ENCODE results near the gene HBA2. TPM values are rescaled to one million over a fixed set of nuclear protein-coding genes. Genes with fewer than 3 reads are reported as not detected.
A peak's percentile ranks its signal among the peaks of the same experiment; 100 is the strongest.
"Not testable (repeated sequence)": the region's sequence is repeated elsewhere in the genome, so short reads cannot be mapped to it uniquely, and the experiment has no call there.

HBA2 gene
- total RNA-seq, 2 donors from 2014 or later = not detected

DNA sequence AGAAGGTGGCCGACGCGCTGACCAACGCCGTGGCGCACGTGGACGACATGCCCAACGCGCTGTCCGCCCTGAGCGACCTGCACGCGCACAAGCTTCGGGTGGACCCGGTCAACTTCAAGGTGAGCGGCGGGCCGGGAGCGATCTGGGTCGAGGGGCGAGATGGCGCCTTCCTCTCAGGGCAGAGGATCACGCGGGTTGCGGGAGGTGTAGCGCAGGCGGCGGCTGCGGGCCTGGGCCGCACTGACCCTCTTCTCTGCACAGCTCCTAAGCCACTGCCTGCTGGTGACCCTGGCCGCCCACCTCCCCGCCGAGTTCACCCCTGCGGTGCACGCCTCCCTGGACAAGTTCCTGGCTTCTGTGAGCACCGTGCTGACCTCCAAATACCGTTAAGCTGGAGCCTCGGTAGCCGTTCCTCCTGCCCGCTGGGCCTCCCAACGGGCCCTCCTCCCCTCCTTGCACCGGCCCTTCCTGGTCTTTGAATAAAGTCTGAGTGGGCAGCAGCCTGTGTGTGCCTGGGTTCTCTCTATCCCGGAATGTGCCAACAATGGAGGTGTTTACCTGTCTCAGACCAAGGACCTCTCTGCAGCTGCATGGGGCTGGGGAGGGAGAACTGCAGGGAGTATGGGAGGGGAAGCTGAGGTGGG, 657 bp downstream of the HBA2 start:
- not testable (repeated sequence) for H3K9me3 Mint-ChIP-seq; H3K27ac Mint-ChIP-seq; DNase-seq; H3K36me3 Mint-ChIP-seq (ENCODE audit: insufficient read depth in 2 of 2); H3K4me1 Mint-ChIP-seq (ENCODE audit: low read depth); ATAC-seq (replicated peaks in 1 of 2)
- Mint-ChIP-seq H3K27me3 (ENCODE audit: low read depth) (peaks cover 74% of the 10 kb centered on the region), H3K4me3 (peak overlapping the region; percentile 38 to 73)

DNA sequence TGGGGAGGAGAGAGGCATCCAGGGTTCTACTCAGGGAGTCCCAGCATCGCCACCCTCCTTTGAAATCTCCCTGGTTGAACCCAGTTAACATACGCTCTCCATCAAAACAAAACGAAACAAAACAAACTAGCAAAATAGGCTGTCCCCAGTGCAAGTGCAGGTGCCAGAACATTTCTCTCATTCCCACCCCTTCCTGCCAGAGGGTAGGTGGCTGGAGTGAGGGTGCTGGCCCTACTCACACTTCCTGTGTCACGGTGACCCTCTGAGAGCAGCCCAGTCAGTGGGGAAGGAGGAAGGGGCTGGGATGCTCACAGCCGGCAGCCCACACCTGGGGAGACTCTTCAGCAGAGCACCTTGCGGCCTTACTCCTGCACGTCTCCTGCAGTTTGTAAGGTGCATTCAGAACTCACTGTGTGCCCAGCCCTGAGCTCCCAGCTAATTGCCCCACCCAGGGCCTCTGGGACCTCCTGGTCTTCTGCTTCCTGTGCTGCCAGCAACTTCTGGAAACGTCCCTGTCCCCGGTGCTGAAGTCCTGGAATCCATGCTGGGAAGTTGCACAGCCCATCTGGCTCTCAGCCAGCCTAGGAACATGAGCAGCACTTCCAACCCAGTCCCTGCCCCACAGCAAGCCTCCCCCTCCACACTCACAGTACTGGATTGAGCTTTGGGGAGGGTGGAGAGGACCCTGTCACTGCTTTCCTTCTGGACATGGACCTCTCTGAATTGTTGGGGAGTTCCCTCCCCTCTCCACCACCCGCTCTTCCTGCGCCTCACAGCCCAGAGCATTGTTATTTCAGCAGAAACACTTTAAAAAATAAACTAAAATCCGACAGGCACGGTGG, 1.5 kb downstream of the HBA2 start:
- H3K9me3 Mint-ChIP-seq; DNase-seq; H3K27ac Mint-ChIP-seq; ATAC-seq (replicated peaks in 1 of 2); H3K36me3 Mint-ChIP-seq (ENCODE audit: insufficient read depth in 2 of 2); H3K4me1 Mint-ChIP-seq (ENCODE audit: low read depth): not testable (repeated sequence)
- peak overlapping the region in 1 of 2 donors; percentile 8 for H3K4me3 Mint-ChIP-seq
- H3K27me3 Mint-ChIP-seq (ENCODE audit: low read depth) = peaks cover 73% of the 10 kb centered on the region

DNA sequence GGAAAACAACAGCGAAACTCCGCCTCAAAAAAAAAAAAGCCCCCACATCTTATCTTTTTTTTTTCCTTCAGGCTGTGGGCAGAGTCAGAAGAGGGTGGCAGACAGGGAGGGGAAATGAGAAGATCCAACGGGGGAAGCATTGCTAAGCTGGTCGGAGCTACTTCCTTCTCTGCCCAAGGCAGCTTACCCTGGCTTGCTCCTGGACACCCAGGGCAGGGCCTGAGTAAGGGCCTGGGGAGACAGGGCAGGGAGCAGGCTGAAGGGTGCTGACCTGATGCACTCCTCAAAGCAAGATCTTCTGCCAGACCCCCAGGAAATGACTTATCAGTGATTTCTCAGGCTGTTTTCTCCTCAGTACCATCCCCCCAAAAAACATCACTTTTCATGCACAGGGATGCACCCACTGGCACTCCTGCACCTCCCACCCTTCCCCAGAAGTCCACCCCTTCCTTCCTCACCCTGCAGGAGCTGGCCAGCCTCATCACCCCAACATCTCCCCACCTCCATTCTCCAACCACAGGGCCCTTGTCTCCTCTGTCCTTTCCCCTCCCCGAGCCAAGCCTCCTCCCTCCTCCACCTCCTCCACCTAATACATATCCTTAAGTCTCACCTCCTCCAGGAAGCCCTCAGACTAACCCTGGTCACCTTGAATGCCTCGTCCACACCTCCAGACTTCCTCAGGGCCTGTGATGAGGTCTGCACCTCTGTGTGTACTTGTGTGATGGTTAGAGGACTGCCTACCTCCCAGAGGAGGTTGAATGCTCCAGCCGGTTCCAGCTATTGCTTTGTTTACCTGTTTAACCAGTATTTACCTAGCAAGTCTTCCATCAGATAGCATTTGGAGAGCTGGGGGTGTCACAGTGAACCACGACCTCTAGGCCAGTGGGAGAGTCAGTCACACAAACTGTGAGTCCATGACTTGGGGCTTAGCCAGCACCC, 2.6 kb downstream of the HBA2 start:
- H3K9me3 Mint-ChIP-seq = no peaks in the 10 kb centered on the region

DNA sequence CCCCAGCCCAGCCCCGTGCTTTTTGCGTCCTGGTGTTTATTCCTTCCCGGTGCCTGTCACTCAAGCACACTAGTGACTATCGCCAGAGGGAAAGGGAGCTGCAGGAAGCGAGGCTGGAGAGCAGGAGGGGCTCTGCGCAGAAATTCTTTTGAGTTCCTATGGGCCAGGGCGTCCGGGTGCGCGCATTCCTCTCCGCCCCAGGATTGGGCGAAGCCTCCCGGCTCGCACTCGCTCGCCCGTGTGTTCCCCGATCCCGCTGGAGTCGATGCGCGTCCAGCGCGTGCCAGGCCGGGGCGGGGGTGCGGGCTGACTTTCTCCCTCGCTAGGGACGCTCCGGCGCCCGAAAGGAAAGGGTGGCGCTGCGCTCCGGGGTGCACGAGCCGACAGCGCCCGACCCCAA, 3.3 kb downstream of the HBA2 start:
- not testable (repeated sequence) for DNase-seq; H3K9me3 Mint-ChIP-seq; H3K4me1 Mint-ChIP-seq (ENCODE audit: low read depth); H3K36me3 Mint-ChIP-seq (ENCODE audit: insufficient read depth in 2 of 2); H3K27ac Mint-ChIP-seq
- ATAC-seq (replicated peaks in 1 of 2) = peak in 1 of 2 donors; percentile 1
- H3K27me3 Mint-ChIP-seq (ENCODE audit: low read depth) = peaks cover 58% of the 10 kb centered on the region
- H3K4me3 Mint-ChIP-seq = peak overlapping the region in 1 of 2 donors; percentile 54

More for the DNA sequence above, 2.6 kb downstream of the HBA2 start:
- H3K36me3 Mint-ChIP-seq (ENCODE audit: insufficient read depth in 2 of 2) = no peaks in the 10 kb centered on the region
- DNase-seq = no peak
- peaks cover 6% of the 10 kb centered on the region for H3K4me1 Mint-ChIP-seq (ENCODE audit: low read depth)
- H3K4me3 Mint-ChIP-seq = peak overlapping the region in 1 of 2 donors; percentile 12
- peaks cover 66% of the 10 kb centered on the region for H3K27me3 Mint-ChIP-seq (ENCODE audit: low read depth)
- ATAC-seq (replicated peaks in 1 of 2) = no peak
- no peak overlapping the region for H3K27ac Mint-ChIP-seq

DNA sequence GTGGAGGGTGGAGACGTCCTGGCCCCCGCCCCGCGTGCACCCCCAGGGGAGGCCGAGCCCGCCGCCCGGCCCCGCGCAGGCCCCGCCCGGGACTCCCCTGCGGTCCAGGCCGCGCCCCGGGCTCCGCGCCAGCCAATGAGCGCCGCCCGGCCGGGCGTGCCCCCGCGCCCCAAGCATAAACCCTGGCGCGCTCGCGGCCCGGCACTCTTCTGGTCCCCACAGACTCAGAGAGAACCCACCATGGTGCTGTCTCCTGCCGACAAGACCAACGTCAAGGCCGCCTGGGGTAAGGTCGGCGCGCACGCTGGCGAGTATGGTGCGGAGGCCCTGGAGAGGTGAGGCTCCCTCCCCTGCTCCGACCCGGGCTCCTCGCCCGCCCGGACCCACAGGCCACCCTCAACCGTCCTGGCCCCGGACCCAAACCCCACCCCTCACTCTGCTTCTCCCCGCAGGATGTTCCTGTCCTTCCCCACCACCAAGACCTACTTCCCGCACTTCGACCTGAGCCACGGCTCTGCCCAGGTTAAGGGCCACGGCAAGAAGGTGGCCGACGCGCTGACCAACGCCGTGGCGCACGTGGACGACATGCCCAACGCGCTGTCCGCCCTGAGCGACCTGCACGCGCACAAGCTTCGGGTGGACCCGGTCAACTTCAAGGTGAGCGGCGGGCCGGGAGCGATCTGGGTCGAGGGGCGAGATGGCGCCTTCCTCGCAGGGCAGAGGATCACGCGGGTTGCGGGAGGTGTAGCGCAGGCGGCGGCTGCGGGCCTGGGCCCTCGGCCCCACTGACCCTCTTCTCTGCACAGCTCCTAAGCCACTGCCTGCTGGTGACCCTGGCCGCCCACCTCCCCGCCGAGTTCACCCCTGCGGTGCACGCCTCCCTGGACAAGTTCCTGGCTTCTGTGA, 4.1 kb downstream of the HBA2 start, which contains the start of gene HBA1:
HBA1 (plus strand) TSS at position 204 of the 906 bp plus-strand sequence; CDS start at position 241, 37 bp downstream.
- H3K4me1 Mint-ChIP-seq (ENCODE audit: low read depth); DNase-seq: not testable (repeated sequence)

DNA sequence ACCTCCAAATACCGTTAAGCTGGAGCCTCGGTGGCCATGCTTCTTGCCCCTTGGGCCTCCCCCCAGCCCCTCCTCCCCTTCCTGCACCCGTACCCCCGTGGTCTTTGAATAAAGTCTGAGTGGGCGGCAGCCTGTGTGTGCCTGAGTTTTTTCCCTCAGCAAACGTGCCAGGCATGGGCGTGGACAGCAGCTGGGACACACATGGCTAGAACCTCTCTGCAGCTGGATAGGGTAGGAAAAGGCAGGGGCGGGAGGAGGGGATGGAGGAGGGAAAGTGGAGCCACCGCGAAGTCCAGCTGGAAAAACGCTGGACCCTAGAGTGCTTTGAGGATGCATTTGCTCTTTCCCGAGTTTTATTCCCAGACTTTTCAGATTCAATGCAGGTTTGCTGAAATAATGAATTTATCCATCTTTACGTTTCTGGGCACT, 4.7 kb downstream of the HBA2 start:
- H3K27me3 Mint-ChIP-seq (ENCODE audit: low read depth) = peaks cover 50% of the 10 kb centered on the region
- H3K4me1 Mint-ChIP-seq (ENCODE audit: low read depth) = no peaks in the 10 kb centered on the region
- H3K9me3 Mint-ChIP-seq = no peaks in the 10 kb centered on the region
- H3K4me3 Mint-ChIP-seq = peak overlapping the region; percentile 32 to 52
- ATAC-seq (replicated peaks in 1 of 2) (no peak), DNase-seq (no peak)
- H3K27ac Mint-ChIP-seq = no peak overlapping the region
- no peaks in the 10 kb centered on the region for H3K36me3 Mint-ChIP-seq (ENCODE audit: insufficient read depth in 2 of 2)

More for the DNA sequence above, 4.1 kb downstream of the HBA2 start, which contains the start of gene HBA1:
- peak; percentile 56 to 58 for ATAC-seq (replicated peaks in 1 of 2)
- peak within 1 kb of the TSS in 1 of 2 donors; percentile 54 for H3K4me3 Mint-ChIP-seq
- not testable (repeated sequence) for H3K9me3 Mint-ChIP-seq; H3K27ac Mint-ChIP-seq; H3K36me3 Mint-ChIP-seq (ENCODE audit: insufficient read depth in 2 of 2)
- peaks cover 53% of the 10 kb centered on the region for H3K27me3 Mint-ChIP-seq (ENCODE audit: low read depth)

DNA sequence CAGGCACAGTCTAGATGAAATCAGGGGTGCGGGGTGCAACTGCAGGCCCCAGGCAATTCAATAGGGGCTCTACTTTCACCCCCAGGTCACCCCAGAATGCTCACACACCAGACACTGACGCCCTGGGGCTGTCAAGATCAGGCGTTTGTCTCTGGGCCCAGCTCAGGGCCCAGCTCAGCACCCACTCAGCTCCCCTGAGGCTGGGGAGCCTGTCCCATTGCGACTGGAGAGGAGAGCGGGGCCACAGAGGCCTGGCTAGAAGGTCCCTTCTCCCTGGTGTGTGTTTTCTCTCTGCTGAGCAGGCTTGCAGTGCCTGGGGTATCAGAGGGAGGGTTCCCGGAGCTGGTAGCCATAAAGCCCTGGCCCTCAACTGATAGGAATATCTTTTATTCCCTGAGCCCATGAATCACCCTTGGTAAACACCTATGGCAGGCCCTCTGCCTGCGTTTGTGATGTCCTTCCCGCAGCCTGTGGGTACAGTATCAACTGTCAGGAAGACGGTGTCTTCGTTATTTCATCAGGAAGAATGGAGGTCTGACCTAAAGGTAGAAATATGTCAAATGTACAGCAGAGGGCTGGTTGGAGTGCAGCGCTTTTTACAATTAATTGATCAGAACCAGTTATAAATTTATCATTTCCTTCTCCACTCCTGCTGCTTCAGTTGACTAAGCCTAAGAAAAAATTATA, 5.4 kb downstream of the HBA2 start:
- no peaks in the 10 kb centered on the region for H3K9me3 Mint-ChIP-seq
- no peaks in the 10 kb centered on the region for H3K36me3 Mint-ChIP-seq (ENCODE audit: insufficient read depth in 2 of 2)
- peak overlapping the region; percentile 32 to 52 for H3K4me3 Mint-ChIP-seq
- no peaks in the 10 kb centered on the region for H3K4me1 Mint-ChIP-seq (ENCODE audit: low read depth)
- peaks cover 49% of the 10 kb centered on the region for H3K27me3 Mint-ChIP-seq (ENCODE audit: low read depth)
- H3K27ac Mint-ChIP-seq = no peak overlapping the region
- DNase-seq = no peak
- ATAC-seq (replicated peaks in 1 of 2) = no peak

DNA sequence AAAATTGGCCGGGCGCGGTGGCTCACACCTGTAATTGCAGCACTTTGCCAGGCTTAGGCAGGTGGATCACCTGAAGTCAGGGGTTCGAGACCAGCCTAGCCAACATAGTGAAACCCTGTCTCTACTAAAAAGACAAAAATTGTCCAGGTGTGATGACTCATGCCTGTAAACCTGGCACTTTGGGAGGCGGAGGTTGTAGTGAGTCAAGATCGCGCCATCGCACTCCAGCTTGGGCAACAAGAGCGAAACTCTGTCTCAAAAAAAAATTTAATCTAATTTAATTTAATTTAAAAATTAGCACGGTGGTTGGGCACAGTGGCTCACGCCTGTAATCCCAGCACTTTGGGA, 6.0 kb downstream of the HBA2 start:
- DNase-seq = no peak
- no peaks in the 10 kb centered on the region for H3K9me3 Mint-ChIP-seq
- peaks cover 44% of the 10 kb centered on the region for H3K27me3 Mint-ChIP-seq (ENCODE audit: low read depth)
- no peaks in the 10 kb centered on the region for H3K36me3 Mint-ChIP-seq (ENCODE audit: insufficient read depth in 2 of 2)
- no peak for ATAC-seq (replicated peaks in 1 of 2)
- H3K27ac Mint-ChIP-seq = no peak overlapping the region
- H3K4me1 Mint-ChIP-seq (ENCODE audit: low read depth) = no peaks in the 10 kb centered on the region
- H3K4me3 Mint-ChIP-seq = no peak overlapping the region

DNA sequence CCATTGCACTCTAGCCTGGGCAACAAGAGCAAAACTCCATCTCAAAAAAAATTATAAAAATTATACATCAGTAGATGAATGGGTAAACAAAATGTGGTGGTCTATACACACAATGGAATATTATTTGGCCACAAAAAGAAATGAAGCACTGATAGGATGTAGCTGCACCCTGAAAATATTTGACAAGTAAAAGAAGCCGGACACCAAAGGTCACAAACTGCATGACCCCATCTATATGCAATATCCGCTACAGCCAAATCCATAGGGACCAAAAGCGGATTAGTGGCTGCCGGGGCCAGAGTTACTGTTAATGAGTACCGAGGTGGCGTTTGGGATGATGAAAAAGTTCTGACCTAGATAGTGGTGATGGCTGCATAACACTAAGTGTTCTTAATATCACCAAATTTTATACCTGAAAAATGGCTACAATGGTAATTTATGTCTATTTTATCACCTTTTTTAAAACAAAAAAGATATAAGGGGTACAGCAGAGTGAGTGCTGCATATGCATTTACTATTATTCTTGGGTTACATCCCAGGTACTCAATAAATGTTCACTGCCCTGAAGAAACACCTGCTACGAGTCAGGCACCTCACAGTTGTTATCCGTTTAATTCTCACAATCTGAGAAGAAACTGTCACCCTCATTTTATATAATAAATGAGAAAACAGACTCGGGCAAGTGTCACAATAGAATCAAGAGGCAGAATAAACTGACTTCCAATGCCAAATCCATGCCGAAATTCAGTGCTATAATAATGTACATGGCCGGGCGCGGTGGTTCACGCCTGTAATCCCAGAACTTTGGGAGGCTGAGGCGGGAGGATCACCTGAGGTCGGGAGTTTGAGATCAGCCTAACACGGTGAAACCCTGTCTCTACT, 6.8 kb downstream of the HBA2 start:
- H3K9me3 Mint-ChIP-seq = no peaks in the 10 kb centered on the region
- H3K27ac Mint-ChIP-seq = no peak overlapping the region
- no peak for ATAC-seq (replicated peaks in 1 of 2)

DNA sequence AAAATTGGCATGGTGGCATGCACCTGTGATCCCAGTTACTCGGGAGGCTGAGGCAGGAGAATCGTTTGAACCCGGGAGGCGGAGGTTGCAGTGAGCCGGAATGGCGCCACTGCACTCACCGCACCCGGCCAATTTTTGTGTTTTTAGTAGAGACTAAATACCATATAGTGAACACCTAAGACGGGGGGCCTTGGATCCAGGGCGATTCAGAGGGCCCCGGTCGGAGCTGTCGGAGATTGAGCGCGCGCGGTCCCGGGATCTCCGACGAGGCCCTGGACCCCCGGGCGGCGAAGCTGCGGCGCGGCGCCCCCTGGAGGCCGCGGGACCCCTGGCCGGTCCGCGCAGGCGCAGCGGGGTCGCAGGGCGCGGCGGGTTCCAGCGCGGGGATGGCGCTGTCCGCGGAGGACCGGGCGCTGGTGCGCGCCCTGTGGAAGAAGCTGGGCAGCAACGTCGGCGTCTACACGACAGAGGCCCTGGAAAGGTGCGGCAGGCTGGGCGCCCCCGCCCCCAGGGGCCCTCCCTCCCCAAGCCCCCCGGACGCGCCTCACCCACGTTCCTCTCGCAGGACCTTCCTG, 7.5 kb downstream of the HBA2 start, which contains the start of gene HBQ1:
HBQ1 (plus strand) TSS at position 359 of the 575 bp plus-strand sequence; CDS start at position 387, 28 bp downstream.
- H3K4me3 Mint-ChIP-seq = peak within 1 kb of the TSS; percentile 59 to 72
- H3K4me1 Mint-ChIP-seq (ENCODE audit: low read depth) = no peaks in the 10 kb centered on the region
- DNase-seq = peak; percentile 47 to 67
- H3K9me3 Mint-ChIP-seq = no peaks in the 10 kb centered on the region
- no peaks in the 10 kb centered on the region for H3K36me3 Mint-ChIP-seq (ENCODE audit: insufficient read depth in 2 of 2)
- ATAC-seq (replicated peaks in 1 of 2) = peak; percentile 24 to 26
- H3K27ac Mint-ChIP-seq = no peak within 1 kb of the TSS
- peaks cover 29% of the 10 kb centered on the region for H3K27me3 Mint-ChIP-seq (ENCODE audit: low read depth)

More for the DNA sequence above, 6.8 kb downstream of the HBA2 start:
- Mint-ChIP-seq H3K36me3 (ENCODE audit: insufficient read depth in 2 of 2) (no peaks in the 10 kb centered on the region), H3K27me3 (ENCODE audit: low read depth) (peaks cover 36% of the 10 kb centered on the region), H3K4me3 (peak overlapping the region; percentile 59 to 67), H3K4me1 (ENCODE audit: low read depth) (no peaks in the 10 kb centered on the region)
- no peak for DNase-seq
